Neural cell (in vitro differentiated cells): Measurements from ENCODE around the gene ARHGEF1. TPM values are rescaled to one million over a fixed set of nuclear protein-coding genes. Genes with fewer than 3 reads are reported as not detected.

ENCODE experiments used
- H2AFZ ChIP-seq: fragments of 200-600, 300-800 bp; sonication (generic), shearing (Covaris generic); 2 replicates; pipeline ENCODE4 v1.6.0; 2014; ENCODE audit warnings: low read depth, mild to moderate bottlenecking, antibody characterized with exemption, low read length, moderate library complexity
- H3F3A ChIP-seq: fragments of 200-600 bp; shearing (Covaris generic); 2 replicates; pipeline ENCODE4 v1.6.1; 2016; ENCODE audit warnings: mild to moderate bottlenecking, moderate library complexity, mixed read lengths, antibody characterized with exemption, low read length; ENCODE audit not compliant: insufficient read depth, poor library complexity, severe bottlenecking
- H3K27ac ChIP-seq: fragments of 200-600, 300-800 bp; sonication (generic), shearing (Covaris generic); 2 replicates; pipeline ENCODE4 v1.5.1; 2014; ENCODE audit warnings: mild to moderate bottlenecking, low read length, moderate library complexity
- H3K27me3 ChIP-seq: fragments of 300-800, 200-600 bp; sonication (generic), shearing (Covaris generic); 2 replicates; pipeline ENCODE4 v1.6.0; 2014; ENCODE audit warnings: mild to moderate bottlenecking, low read depth, low read length, moderate library complexity; ENCODE audit not compliant: insufficient read depth
- H3K36me3 ChIP-seq: fragments of 300-800, 200-600 bp; sonication (generic), shearing (Covaris generic); 2 replicates; pipeline ENCODE4 v1.5.1; 2014; ENCODE audit warnings: mild to moderate bottlenecking, antibody characterized with exemption, low read length, moderate library complexity; ENCODE audit not compliant: insufficient read depth
- H3K4me2 ChIP-seq: fragments of 300-800, 200-600 bp; sonication (generic), shearing (Covaris generic); 2 replicates; pipeline ENCODE4 v1.6.0; 2014; ENCODE audit warnings: mild to moderate bottlenecking, low read length
- H3K4me3 ChIP-seq: fragments of 300-800, 200-600 bp; sonication (generic), shearing (Covaris generic); 2 replicates; pipeline ENCODE4 v1.5.1; 2014; ENCODE audit warnings: mild to moderate bottlenecking, low read length, moderate library complexity
- H3K79me2 ChIP-seq: fragments of 200-600 bp; shearing (Covaris generic); replicated peaks from 2 replicates; pipeline ENCODE4 v1.6.0; 2014; ENCODE audit warnings: mild to moderate bottlenecking, low read length, moderate library complexity; ENCODE audit not compliant: insufficient read depth
- H3K9ac ChIP-seq: fragments of 300-800, 200-600 bp; sonication (generic), shearing (Covaris generic); 2 replicates; pipeline ENCODE4 v1.6.1; 2016; ENCODE audit warnings: mild to moderate bottlenecking, low read length, mixed read lengths
- H3K9me2 ChIP-seq: fragments of 200-600 bp; shearing (Covaris generic); 2 replicates; pipeline ENCODE4 v1.6.1; 2016; ENCODE audit warnings: mild to moderate bottlenecking, low read length, mixed read lengths; ENCODE audit not compliant: insufficient read depth
- H3K9me3 ChIP-seq: fragments of 200-600, 300-800 bp; sonication (generic), shearing (Covaris generic); 2 replicates; pipeline ENCODE4 v1.6.1; 2016; ENCODE audit warnings: mild to moderate bottlenecking, mixed run types, low read length, moderate library complexity, mixed read lengths
- H4K20me1 ChIP-seq: fragments of 200-600 bp; shearing (Covaris generic); 2 replicates; pipeline ENCODE4 v1.6.1; 2016; ENCODE audit warnings: mild to moderate bottlenecking, mixed run types; ENCODE audit not compliant: insufficient read depth
- EP300 ChIP-seq: fragments of 450-650 bp; conservative IDR thresholded peaks from 2 replicates; pipeline ENCODE4 v1.6.1; 2014; ENCODE audit warnings: antibody characterized with exemption, mild to moderate bottlenecking, moderate library complexity; ENCODE audit not compliant: poor library complexity, severe bottlenecking
- EZH2 ChIP-seq: fragments of 200-600, 300-800 bp; shearing (Covaris generic), sonication (generic); IDR thresholded peaks from 2 replicates; pipeline ENCODE4 v1.6.1; 2014; ENCODE audit warnings: antibody characterized with exemption, low read length, borderline replicate concordance, mild to moderate bottlenecking; ENCODE audit not compliant: insufficient read depth, poor library complexity, severe bottlenecking
- MXI1 ChIP-seq: fragments of 450-650 bp; conservative IDR thresholded peaks from 2 replicates; pipeline ENCODE4 v1.6.1; 2014; ENCODE audit warnings: antibody characterized with exemption, mild to moderate bottlenecking; ENCODE audit not compliant: poor library complexity, severe bottlenecking
- POLR2AphosphoS5 ChIP-seq: IDR thresholded peaks from 2 replicates; pipeline ENCODE4 v1.6.1; 2012
- RAD21 ChIP-seq: fragments of 450-650 bp; conservative IDR thresholded peaks from 2 replicates; pipeline ENCODE4 v1.6.1; 2014; ENCODE audit warnings: antibody characterized with exemption, mild to moderate bottlenecking, moderate library complexity
- SMC3 ChIP-seq: fragments of 450-650 bp; conservative IDR thresholded peaks from 2 replicates; pipeline ENCODE4 v1.6.1; 2014; ENCODE audit warnings: antibody characterized with exemption, mild to moderate bottlenecking, moderate library complexity; ENCODE audit not compliant: poor library complexity
- TAF1 ChIP-seq: IDR thresholded peaks from 2 replicates; pipeline ENCODE4 v1.6.1; 2012; ENCODE audit warnings: low read depth
- polyA plus RNA-seq: library from polyadenylated mRNA; depleted of rRNA; stranded (reverse); fragments of >200 nt; gene quantifications from 2 replicates; pipeline ENCODE4 v1.2.3, GENCODE V29; 2014
- TF ChIP-seq, protein P1 (sequence below): fragments of 450-650 bp; IDR thresholded peaks from 2 replicates; pipeline ENCODE4 v1.5.1; 2014; ENCODE audit warnings: antibody characterized with exemption, mild to moderate bottlenecking, moderate library complexity; ENCODE audit not compliant: poor library complexity, severe bottlenecking
- TF ChIP-seq, protein P2 (sequence below): IDR thresholded peaks from 2 replicates; pipeline ENCODE4 v1.6.1; 2012; ENCODE audit warnings: borderline replicate concordance

The ARHGEF1 gene
- polyA plus RNA-seq, 1 donor from 2014 or later = 12.0 TPM

- no peaks in the 10 kb centered on the region for H3K79me2 ChIP-seq
- H3K9ac ChIP-seq = no peak overlapping the region
- no peaks in the 10 kb centered on the region for H3K9me3 ChIP-seq
- H3K9me2 ChIP-seq = no peaks in the 10 kb centered on the region
- no peaks in the 10 kb centered on the region for H4K20me1 ChIP-seq
- H2AFZ ChIP-seq = no peak overlapping the region
- no peak for TF ChIP-seq RAD21
- TF ChIP-seq MXI1 = no peak
- no peak for TF ChIP-seq TAF1
- no peak for TF ChIP-seq POLR2AphosphoS5
- TF ChIP-seq, protein P1, sequence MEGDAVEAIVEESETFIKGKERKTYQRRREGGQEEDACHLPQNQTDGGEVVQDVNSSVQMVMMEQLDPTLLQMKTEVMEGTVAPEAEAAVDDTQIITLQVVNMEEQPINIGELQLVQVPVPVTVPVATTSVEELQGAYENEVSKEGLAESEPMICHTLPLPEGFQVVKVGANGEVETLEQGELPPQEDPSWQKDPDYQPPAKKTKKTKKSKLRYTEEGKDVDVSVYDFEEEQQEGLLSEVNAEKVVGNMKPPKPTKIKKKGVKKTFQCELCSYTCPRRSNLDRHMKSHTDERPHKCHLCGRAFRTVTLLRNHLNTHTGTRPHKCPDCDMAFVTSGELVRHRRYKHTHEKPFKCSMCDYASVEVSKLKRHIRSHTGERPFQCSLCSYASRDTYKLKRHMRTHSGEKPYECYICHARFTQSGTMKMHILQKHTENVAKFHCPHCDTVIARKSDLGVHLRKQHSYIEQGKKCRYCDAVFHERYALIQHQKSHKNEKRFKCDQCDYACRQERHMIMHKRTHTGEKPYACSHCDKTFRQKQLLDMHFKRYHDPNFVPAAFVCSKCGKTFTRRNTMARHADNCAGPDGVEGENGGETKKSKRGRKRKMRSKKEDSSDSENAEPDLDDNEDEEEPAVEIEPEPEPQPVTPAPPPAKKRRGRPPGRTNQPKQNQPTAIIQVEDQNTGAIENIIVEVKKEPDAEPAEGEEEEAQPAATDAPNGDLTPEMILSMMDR = no peak
- TF ChIP-seq SMC3 = no peak
- TF ChIP-seq, protein P2, sequence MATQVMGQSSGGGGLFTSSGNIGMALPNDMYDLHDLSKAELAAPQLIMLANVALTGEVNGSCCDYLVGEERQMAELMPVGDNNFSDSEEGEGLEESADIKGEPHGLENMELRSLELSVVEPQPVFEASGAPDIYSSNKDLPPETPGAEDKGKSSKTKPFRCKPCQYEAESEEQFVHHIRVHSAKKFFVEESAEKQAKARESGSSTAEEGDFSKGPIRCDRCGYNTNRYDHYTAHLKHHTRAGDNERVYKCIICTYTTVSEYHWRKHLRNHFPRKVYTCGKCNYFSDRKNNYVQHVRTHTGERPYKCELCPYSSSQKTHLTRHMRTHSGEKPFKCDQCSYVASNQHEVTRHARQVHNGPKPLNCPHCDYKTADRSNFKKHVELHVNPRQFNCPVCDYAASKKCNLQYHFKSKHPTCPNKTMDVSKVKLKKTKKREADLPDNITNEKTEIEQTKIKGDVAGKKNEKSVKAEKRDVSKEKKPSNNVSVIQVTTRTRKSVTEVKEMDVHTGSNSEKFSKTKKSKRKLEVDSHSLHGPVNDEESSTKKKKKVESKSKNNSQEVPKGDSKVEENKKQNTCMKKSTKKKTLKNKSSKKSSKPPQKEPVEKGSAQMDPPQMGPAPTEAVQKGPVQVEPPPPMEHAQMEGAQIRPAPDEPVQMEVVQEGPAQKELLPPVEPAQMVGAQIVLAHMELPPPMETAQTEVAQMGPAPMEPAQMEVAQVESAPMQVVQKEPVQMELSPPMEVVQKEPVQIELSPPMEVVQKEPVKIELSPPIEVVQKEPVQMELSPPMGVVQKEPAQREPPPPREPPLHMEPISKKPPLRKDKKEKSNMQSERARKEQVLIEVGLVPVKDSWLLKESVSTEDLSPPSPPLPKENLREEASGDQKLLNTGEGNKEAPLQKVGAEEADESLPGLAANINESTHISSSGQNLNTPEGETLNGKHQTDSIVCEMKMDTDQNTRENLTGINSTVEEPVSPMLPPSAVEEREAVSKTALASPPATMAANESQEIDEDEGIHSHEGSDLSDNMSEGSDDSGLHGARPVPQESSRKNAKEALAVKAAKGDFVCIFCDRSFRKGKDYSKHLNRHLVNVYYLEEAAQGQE = no peak
- no peak for TF ChIP-seq EP300
- TF ChIP-seq EZH2 = no peak
- no peak overlapping the region for H3K4me3 ChIP-seq
- H3K27ac ChIP-seq = no peak overlapping the region
- H3F3A ChIP-seq = no peaks in the 10 kb centered on the region
- H3K4me2 ChIP-seq = no peak overlapping the region
- H3K36me3 ChIP-seq = no peaks in the 10 kb centered on the region
- H3K27me3 ChIP-seq = peaks cover 3% of the 10 kb centered on the region
Measured at GRCh38 chr19:41848666-41849065, 34.3 kb upstream of the ARHGEF1 start.

GRCh38 chr19:41849067-41849466 is 33.9 kb upstream of the ARHGEF1 start:
- H3K36me3 ChIP-seq = no peaks in the 10 kb centered on the region
- TF ChIP-seq SMC3 (no peak), MXI1 (no peak), RAD21 (no peak), EZH2 (no peak), TAF1 (no peak), EP300 (no peak), POLR2AphosphoS5 (no peak)
- TF ChIP-seq, protein P2 = no peak
- TF ChIP-seq, protein P1 = no peak
- H3K27ac ChIP-seq = no peak overlapping the region
- H3K4me2 ChIP-seq = no peak overlapping the region
- no peaks in the 10 kb centered on the region for H4K20me1 ChIP-seq
- H3F3A ChIP-seq = no peaks in the 10 kb centered on the region
- no peak overlapping the region for H2AFZ ChIP-seq
- H3K79me2 ChIP-seq = no peaks in the 10 kb centered on the region
- no peaks in the 10 kb centered on the region for H3K9me2 ChIP-seq
- H3K27me3 ChIP-seq = peaks cover 3% of the 10 kb centered on the region
- no peaks in the 10 kb centered on the region for H3K9me3 ChIP-seq
- no peak overlapping the region for H3K9ac ChIP-seq
- no peak overlapping the region for H3K4me3 ChIP-seq
